ENCODE data around the gene USP32. TPM values are rescaled to one million over a fixed set of nuclear protein-coding genes. Genes with fewer than 3 reads are reported as not detected.

Gene USP32
- total and polyA plus RNA-seq, 12 donors = 22.0 to 99.3 (median 54.4) TPM

DNA sequence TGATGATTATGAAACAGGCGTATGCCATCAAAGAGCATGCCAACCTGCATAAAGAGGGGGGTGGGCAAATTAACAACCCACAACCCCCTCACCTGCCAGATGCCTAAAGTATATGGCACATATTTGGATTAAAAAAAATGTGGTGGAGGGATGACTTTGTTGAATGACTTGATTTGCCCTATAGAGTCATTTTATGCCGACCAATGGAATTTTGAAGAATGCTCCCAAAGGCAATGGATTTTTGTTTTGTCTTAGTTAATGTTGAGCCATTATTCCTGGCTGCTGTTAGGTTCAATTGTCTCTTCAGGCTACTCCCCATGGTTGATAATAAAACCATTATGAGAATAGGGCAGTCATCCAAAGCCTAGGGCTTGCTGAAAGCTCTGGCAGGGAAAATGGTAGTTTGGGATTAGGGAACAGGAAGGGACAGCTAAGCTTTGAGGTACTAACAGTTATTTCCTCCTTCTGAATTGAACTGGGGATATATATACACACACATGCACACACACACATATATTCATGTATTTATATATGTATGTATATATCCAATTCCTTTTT is 24.5 kb upstream of the USP32 start:
- no peak overlapping the region for H3K4me3 ChIP-seq
- 77 to 87% (median 84%) methylated on average over 2 of the region's 2 CpGs for WGBS, 4 donors
- intact Hi-C loops (cut with DNase I) = no loop called here
- no peaks in the 10 kb centered on the region for H3K27me3 ChIP-seq
- TF ChIP-seq, protein P1, sequence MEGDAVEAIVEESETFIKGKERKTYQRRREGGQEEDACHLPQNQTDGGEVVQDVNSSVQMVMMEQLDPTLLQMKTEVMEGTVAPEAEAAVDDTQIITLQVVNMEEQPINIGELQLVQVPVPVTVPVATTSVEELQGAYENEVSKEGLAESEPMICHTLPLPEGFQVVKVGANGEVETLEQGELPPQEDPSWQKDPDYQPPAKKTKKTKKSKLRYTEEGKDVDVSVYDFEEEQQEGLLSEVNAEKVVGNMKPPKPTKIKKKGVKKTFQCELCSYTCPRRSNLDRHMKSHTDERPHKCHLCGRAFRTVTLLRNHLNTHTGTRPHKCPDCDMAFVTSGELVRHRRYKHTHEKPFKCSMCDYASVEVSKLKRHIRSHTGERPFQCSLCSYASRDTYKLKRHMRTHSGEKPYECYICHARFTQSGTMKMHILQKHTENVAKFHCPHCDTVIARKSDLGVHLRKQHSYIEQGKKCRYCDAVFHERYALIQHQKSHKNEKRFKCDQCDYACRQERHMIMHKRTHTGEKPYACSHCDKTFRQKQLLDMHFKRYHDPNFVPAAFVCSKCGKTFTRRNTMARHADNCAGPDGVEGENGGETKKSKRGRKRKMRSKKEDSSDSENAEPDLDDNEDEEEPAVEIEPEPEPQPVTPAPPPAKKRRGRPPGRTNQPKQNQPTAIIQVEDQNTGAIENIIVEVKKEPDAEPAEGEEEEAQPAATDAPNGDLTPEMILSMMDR (IDR thresholded peaks at IDR 0.05) = no peak
- TF ChIP-seq POLR2A (IDR thresholded peaks at IDR 0.05) = no peak
- DNase-seq = no peak
- no peaks in the 10 kb centered on the region for H3K9me3 ChIP-seq (replicated peaks in 1 of 3)
- H3K36me3 ChIP-seq (replicated peaks in 1 of 2) = no peaks in the 10 kb centered on the region
- no peak overlapping the region for H3K27ac ChIP-seq
- H3K4me1 ChIP-seq (replicated peaks in 1 of 2) = peaks cover 0 to 6% of the 10 kb centered on the region in 2 donors

DNA sequence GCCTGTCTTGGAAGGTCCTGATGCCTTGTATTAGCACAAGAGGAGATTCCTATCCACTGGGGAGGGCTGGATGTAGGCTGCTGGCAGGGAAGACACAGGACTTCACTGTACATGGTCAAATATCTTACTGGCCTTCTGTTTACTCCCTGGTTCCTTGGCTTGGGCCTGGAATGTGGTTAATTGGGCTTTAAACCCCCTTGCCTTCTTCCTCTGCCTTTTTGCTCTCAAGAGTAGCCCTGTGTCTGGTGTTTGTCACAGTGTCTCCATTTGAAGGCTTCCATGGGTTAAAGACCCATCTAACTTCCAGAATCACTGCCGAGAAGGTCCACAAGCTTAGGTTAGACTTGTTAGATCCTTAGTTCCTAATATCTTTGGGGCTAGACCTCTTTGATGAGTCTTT is 23.2 kb upstream of the USP32 start:
- no peaks in the 10 kb centered on the region for H3K36me3 ChIP-seq (replicated peaks in 1 of 2)
- 80 to 100% (median 91%) methylated on average over 1 of the region's 1 CpG for WGBS, 4 donors
- intact Hi-C loops (cut with DNase I) = no loop called here
- H3K9me3 ChIP-seq (replicated peaks in 1 of 3) = no peaks in the 10 kb centered on the region
- H3K4me1 ChIP-seq (replicated peaks in 1 of 2) = no peaks in the 10 kb centered on the region
- TF ChIP-seq, protein P1 (IDR thresholded peaks at IDR 0.05) = no peak
- no peak for TF ChIP-seq POLR2A (IDR thresholded peaks at IDR 0.05)
- H3K27ac ChIP-seq = no peak overlapping the region
- no peak for DNase-seq
- H3K27me3 ChIP-seq = no peaks in the 10 kb centered on the region
- H3K4me3 ChIP-seq = no peak overlapping the region

DNA sequence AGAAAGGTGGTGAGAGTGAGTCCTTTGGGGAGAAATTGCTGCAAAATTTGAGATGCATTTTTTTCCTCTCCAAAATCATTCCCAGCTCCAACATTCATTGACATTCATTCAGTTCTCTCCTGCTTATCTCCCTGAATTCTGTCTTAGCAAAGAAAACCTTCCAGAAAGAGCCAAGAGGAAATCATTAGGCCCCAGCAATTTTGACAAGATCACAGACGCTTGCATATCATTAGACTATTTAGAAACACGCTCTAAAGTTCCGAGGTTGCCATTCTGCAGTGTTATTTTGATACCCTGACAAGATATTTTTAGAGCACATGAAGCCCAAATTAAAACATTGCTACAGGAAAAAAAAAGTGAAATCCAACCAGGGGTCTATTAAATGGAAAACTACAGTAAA is 20.8 kb upstream of the USP32 start:
- H3K4me3 ChIP-seq = no peak overlapping the region
- no peaks in the 10 kb centered on the region for H3K36me3 ChIP-seq (replicated peaks in 1 of 2)
- H3K27ac ChIP-seq = no peak overlapping the region
- WGBS, 4 donors = 70 to 83% (median 73%) methylated on average over 3 of the region's 3 CpGs
- TF ChIP-seq, protein P1 (IDR thresholded peaks at IDR 0.05) = no peak
- no peak for TF ChIP-seq POLR2A (IDR thresholded peaks at IDR 0.05)
- H3K4me1 ChIP-seq (replicated peaks in 1 of 2) = no peaks in the 10 kb centered on the region
- H3K27me3 ChIP-seq = no peaks in the 10 kb centered on the region
- intact Hi-C loops (cut with DNase I) = no loop called here
- no peak for DNase-seq
- no peaks in the 10 kb centered on the region for H3K9me3 ChIP-seq (replicated peaks in 1 of 3)

DNA sequence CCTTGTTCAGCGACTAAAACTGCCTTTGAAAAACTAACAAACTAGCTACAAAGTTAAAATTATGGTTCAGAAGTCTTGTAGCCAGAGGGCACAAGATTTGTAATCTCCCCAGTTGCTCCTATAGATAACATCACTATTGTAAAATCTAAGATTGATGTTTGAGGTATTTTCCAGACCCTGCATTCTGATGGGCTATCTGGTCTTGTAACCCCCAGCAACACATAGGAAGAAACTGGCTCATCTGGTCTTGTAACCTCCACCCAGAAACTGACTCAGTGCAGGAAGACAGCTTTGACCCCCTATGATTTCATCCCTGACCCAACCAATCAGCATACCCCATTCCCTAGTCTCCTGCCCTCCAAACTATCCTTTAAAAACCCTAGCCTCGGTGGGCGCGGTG is 18.1 kb upstream of the USP32 start:
- H3K9me3 ChIP-seq (replicated peaks in 1 of 3) = no peaks in the 10 kb centered on the region
- H3K4me3 ChIP-seq = no peak overlapping the region
- H3K27me3 ChIP-seq = no peaks in the 10 kb centered on the region
- no peak overlapping the region for H3K27ac ChIP-seq
- H3K4me1 ChIP-seq (replicated peaks in 1 of 2) = no peaks in the 10 kb centered on the region
- TF ChIP-seq, protein P1 (IDR thresholded peaks at IDR 0.05) = no peak
- no peak for TF ChIP-seq POLR2A (IDR thresholded peaks at IDR 0.05)
- intact Hi-C loops (cut with DNase I) = no loop called here
- no peak for DNase-seq
- WGBS, 4 donors = 88 to 95% (median 94%) methylated on average over 4 of the region's 4 CpGs
- no peaks in the 10 kb centered on the region for H3K36me3 ChIP-seq (replicated peaks in 1 of 2)
